Measurements from ENCODE around the gene SYT1.

Gene SYT1

DNA sequence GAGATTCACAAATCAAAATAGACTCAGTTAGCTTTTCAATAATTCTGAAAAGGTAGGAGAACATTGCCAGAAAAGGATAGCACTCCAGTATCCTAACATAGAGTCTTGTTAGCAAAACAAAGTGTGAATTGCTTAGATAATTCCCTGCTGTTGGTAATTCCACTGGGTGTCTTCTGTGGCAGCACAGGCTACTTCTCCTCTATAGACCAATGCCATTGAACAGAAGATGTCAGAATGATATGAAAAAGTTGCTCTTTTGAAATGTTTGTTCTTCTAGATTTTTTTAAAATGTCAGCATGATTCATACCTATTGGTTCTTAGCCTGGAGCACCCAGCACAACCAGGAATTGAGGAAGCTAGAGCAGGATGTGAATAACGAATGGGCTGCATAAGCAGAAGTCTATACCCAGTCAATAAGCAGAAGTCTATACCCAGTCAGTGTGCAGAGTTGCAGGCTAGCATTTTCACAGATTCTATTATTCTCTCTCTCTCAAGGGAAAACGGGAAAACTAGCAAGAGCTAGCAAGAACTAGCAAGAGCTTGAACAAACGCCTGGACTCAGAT, 112.8 kb downstream of the SYT1 start:
- in situ Hi-C loops (cut with HindIII; ENCODE audit: low pct_ligation_motif_present, low sequenced_read_pairs): no loop called here
- no peak overlapping the region for H3K27ac ChIP-seq
- no peak for DNase-seq
- H3K4me3 ChIP-seq (ENCODE audit: low read depth, low read length): no peak overlapping the region
- TF ChIP-seq, protein P1, sequence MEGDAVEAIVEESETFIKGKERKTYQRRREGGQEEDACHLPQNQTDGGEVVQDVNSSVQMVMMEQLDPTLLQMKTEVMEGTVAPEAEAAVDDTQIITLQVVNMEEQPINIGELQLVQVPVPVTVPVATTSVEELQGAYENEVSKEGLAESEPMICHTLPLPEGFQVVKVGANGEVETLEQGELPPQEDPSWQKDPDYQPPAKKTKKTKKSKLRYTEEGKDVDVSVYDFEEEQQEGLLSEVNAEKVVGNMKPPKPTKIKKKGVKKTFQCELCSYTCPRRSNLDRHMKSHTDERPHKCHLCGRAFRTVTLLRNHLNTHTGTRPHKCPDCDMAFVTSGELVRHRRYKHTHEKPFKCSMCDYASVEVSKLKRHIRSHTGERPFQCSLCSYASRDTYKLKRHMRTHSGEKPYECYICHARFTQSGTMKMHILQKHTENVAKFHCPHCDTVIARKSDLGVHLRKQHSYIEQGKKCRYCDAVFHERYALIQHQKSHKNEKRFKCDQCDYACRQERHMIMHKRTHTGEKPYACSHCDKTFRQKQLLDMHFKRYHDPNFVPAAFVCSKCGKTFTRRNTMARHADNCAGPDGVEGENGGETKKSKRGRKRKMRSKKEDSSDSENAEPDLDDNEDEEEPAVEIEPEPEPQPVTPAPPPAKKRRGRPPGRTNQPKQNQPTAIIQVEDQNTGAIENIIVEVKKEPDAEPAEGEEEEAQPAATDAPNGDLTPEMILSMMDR (IDR thresholded peaks at IDR 0.05; ENCODE audit: low read depth, low read length, missing control alignments): no peak
- H3K27me3 ChIP-seq (replicated peaks): no peaks in the 10 kb centered on the region
- no peaks in the 10 kb centered on the region for H3K36me3 ChIP-seq (replicated peaks)

DNA sequence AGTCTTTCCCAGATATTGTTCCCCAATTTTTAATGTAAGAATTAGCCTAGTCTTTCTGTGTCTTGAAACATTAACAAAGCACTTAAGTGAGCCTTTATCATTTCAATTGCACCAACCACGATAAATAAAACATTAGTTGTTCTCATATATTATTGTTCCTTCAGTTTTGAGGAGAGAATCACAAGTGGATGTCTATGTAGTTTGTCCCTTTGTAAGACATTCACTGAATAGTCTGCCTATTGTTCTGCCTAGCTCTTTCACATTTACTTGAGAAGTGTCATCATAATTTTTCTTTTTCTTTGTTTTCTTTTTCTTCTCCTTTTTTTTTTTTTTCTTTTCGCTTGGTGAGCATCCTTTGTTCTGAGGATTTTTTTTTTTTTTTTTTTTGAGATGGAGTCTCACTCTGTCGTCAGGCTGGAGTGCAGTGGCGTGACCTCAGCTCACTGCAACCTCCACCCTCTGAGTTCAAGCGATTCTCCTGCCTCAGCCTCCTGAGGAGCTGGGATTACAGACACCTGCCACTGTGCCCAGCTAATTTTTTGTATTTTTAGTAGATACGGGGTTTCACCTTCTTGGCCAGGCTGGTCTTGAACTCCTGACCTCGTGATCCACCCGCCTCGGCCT, 129.7 kb downstream of the SYT1 start:
- H3K27me3 ChIP-seq (replicated peaks): no peaks in the 10 kb centered on the region
- TF ChIP-seq, protein P1 (IDR thresholded peaks at IDR 0.05; ENCODE audit: low read depth, low read length, missing control alignments): no peak
- no peaks in the 10 kb centered on the region for H3K36me3 ChIP-seq (replicated peaks)
- in situ Hi-C loops (cut with HindIII; ENCODE audit: low pct_ligation_motif_present, low sequenced_read_pairs): no loop called here
- DNase-seq: no peak
- no peak overlapping the region for H3K4me3 ChIP-seq (ENCODE audit: low read depth, low read length)
- no peak overlapping the region for H3K27ac ChIP-seq

DNA sequence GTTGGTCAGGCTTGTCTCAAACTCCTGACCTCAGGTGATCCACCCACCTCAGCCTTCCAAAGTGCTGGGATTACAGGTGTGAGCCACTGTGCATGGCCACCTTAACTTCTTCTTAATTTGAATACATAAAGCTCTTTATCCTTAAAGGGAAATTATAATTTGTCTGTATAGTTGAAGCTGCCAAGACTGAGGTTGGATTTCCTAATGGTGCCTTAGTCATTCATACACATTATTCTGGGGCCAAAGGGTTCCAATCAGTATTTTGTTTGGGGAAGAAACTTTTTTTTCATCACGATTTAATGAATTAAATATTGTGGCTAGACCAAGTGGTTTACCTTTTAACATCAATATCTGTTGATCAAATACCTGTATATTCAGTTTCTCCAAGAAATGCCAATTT, 135.9 kb downstream of the SYT1 start:
- no peak overlapping the region for H3K4me3 ChIP-seq (ENCODE audit: low read depth, low read length)
- no peak overlapping the region for H3K27ac ChIP-seq
- in situ Hi-C loops (cut with HindIII; ENCODE audit: low pct_ligation_motif_present, low sequenced_read_pairs): no loop called here
- no peaks in the 10 kb centered on the region for H3K27me3 ChIP-seq (replicated peaks)
- TF ChIP-seq, protein P1 (IDR thresholded peaks at IDR 0.05; ENCODE audit: low read depth, low read length, missing control alignments): no peak
- DNase-seq: no peak
- no peaks in the 10 kb centered on the region for H3K36me3 ChIP-seq (replicated peaks)

DNA sequence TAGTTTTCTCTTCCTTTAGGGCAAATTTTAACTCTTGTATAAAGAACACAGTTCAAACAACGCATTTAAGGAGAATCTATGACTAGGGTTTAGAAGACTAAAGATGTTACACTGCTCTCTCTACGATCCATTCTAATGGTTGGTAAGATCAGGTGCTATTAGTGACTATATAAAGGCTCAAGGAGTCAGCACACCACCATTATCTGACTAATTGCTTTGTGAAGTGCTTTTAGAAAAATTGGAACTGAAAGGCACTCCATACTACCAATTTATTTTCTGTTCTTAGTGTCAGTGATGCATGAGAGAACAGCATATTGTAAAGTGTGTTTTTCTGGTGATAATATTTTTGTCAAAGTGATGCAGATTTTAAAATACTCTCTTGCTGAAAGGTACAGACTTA, 136.8 kb downstream of the SYT1 start:
- DNase-seq: no peak
- Histone ChIP-seq H3K4me3 (ENCODE audit: low read depth, low read length) (no peak overlapping the region), H3K36me3 (replicated peaks) (no peaks in the 10 kb centered on the region), H3K27ac (no peak overlapping the region), H3K27me3 (replicated peaks) (no peaks in the 10 kb centered on the region)
- in situ Hi-C loops (cut with HindIII; ENCODE audit: low pct_ligation_motif_present, low sequenced_read_pairs): no loop called here
- TF ChIP-seq, protein P1 (IDR thresholded peaks at IDR 0.05; ENCODE audit: low read depth, low read length, missing control alignments): no peak

DNA sequence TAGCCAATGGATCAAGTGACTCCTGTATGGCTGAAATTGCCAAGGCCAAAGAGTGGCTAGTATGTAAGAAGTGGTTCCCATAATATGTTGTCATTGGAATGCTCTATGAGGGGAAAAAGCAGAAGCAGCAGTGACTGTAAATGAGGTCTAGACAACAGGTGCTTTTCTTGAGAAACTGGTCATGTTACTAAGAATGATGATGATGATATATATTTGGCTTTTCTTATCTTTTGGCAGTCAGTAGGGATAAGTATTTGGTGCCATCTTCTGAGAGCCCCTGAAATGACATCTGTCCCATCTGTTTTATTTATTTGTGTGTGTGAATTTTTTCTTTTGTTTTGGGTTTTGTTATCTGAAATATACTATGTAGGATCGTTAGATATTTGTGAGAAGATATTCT, 141.7 kb downstream of the SYT1 start:
- in situ Hi-C loops (cut with HindIII; ENCODE audit: low pct_ligation_motif_present, low sequenced_read_pairs): no loop called here
- H3K27me3 ChIP-seq (replicated peaks): no peaks in the 10 kb centered on the region
- peak; percentile 2 for DNase-seq
- no peaks in the 10 kb centered on the region for H3K36me3 ChIP-seq (replicated peaks)
- no peak overlapping the region for H3K4me3 ChIP-seq (ENCODE audit: low read depth, low read length)
- TF ChIP-seq, protein P1 (IDR thresholded peaks at IDR 0.05; ENCODE audit: low read depth, low read length, missing control alignments): peak; percentile 40
- no peak overlapping the region for H3K27ac ChIP-seq

DNA sequence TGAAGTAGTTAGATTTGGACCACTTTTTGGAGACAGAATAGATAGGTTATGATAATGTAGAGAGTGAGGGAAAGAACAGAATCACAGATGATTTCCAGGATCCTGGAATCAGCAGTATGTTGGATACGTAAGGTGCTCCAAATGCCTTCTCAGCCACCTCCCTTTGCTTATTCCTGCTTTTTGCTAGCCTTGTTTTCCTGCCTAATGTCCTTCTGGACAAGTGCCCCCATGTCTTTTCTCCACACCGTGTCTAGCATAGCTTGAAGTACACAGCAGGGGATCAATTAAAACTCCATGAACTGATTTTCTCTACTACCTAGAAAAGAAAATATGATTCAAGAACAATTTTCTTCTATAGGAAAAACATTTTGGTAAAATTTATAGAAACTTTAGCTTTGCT, 144.0 kb downstream of the SYT1 start:
- DNase-seq: no peak
- TF ChIP-seq, protein P1 (IDR thresholded peaks at IDR 0.05; ENCODE audit: low read depth, low read length, missing control alignments): no peak
- H3K27me3 ChIP-seq (replicated peaks): no peaks in the 10 kb centered on the region

More for the DNA sequence above, 144.0 kb downstream of the SYT1 start:
- Histone ChIP-seq H3K27ac (no peak overlapping the region), H3K4me3 (ENCODE audit: low read depth, low read length) (no peak overlapping the region), H3K36me3 (replicated peaks) (no peaks in the 10 kb centered on the region)
- in situ Hi-C loops (cut with HindIII; ENCODE audit: low pct_ligation_motif_present, low sequenced_read_pairs): no loop called here
